ENCODE data around the gene TET1.
"Not testable (repeated sequence)": the region's sequence is repeated elsewhere in the genome, so short reads cannot be mapped to it uniquely, and the experiment has no call there.

TET1 gene

DNA sequence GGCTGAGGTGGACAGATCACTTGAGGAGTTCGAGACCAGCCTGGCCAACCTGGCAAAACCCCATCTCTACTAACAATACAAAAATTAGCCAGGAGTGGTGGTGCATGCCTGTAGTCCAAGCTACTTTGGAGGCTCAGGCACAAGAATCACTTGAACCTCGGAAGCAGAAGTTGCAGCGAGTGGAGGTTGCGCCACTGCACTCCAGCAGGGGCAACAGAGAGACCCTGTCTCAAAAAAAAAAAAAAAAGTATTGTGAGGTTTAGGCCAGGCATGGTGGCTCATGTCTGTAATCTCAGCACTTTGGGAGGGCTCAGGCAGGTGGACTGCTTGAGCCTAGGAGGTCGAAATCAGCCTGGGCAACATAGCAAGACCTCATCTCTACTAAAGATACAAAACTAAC is 16.0 kb downstream of the TET1 start:
- TF ChIP-seq, protein P1, sequence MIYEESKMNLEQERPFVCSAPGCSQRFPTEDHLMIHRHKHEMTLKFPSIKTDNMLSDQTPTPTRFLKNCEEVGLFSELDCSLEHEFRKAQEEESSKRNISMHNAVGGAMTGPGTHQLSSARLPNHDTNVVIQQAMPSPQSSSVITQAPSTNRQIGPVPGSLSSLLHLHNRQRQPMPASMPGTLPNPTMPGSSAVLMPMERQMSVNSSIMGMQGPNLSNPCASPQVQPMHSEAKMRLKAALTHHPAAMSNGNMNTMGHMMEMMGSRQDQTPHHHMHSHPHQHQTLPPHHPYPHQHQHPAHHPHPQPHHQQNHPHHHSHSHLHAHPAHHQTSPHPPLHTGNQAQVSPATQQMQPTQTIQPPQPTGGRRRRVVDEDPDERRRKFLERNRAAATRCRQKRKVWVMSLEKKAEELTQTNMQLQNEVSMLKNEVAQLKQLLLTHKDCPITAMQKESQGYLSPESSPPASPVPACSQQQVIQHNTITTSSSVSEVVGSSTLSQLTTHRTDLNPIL (CRISPR knock-in tag; IDR thresholded peaks at IDR 0.05; ENCODE audit: low read depth), result no peak
- TF ChIP-seq ARNTL (CRISPR knock-in tag; IDR thresholded peaks at IDR 0.05; ENCODE audit: borderline replicate concordance, low read depth) (no peak), ZNF70 (CRISPR knock-in tag; IDR thresholded peaks at IDR 0.05) (no peak), ZNF8 (CRISPR knock-in tag; IDR thresholded peaks at IDR 0.05) (no peak), RARB (CRISPR knock-in tag; IDR thresholded peaks at IDR 0.05) (no peak), CSDC2 (CRISPR knock-in tag; IDR thresholded peaks at IDR 0.05) (no peak), ZFP30 (CRISPR knock-in tag; IDR thresholded peaks at IDR 0.05) (no peak), TOX (CRISPR knock-in tag; IDR thresholded peaks at IDR 0.05; ENCODE audit: borderline replicate concordance) (no peak), ZFP3 (CRISPR knock-in tag; IDR thresholded peaks at IDR 0.05) (no peak), OSR1 (CRISPR knock-in tag; IDR thresholded peaks at IDR 0.05) (no peak), BACH2 (CRISPR knock-in tag; IDR thresholded peaks at IDR 0.05; ENCODE audit: borderline replicate concordance) (no peak), TCF4 (CRISPR knock-in tag; IDR thresholded peaks at IDR 0.05; ENCODE audit: borderline replicate concordance) (no peak), ZNF565 (CRISPR knock-in tag; conservative IDR thresholded peaks at IDR 0.05; ENCODE audit: low read depth) (no peak), GLIS3 (CRISPR knock-in tag; IDR thresholded peaks at IDR 0.05) (no peak), ZC3H10 (CRISPR knock-in tag; IDR thresholded peaks at IDR 0.05) (no peak), SNAI2 (CRISPR knock-in tag; IDR thresholded peaks at IDR 0.05) (no peak), PPARA (CRISPR knock-in tag; IDR thresholded peaks at IDR 0.05; ENCODE audit: borderline replicate concordance) (no peak)
- TF ChIP-seq, protein P2, sequence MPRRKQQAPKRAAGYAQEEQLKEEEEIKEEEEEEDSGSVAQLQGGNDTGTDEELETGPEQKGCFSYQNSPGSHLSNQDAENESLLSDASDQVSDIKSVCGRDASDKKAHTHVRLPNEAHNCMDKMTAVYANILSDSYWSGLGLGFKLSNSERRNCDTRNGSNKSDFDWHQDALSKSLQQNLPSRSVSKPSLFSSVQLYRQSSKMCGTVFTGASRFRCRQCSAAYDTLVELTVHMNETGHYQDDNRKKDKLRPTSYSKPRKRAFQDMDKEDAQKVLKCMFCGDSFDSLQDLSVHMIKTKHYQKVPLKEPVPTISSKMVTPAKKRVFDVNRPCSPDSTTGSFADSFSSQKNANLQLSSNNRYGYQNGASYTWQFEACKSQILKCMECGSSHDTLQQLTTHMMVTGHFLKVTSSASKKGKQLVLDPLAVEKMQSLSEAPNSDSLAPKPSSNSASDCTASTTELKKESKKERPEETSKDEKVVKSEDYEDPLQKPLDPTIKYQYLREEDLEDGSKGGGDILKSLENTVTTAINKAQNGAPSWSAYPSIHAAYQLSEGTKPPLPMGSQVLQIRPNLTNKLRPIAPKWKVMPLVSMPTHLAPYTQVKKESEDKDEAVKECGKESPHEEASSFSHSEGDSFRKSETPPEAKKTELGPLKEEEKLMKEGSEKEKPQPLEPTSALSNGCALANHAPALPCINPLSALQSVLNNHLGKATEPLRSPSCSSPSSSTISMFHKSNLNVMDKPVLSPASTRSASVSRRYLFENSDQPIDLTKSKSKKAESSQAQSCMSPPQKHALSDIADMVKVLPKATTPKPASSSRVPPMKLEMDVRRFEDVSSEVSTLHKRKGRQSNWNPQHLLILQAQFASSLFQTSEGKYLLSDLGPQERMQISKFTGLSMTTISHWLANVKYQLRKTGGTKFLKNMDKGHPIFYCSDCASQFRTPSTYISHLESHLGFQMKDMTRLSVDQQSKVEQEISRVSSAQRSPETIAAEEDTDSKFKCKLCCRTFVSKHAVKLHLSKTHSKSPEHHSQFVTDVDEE (CRISPR knock-in tag; IDR thresholded peaks at IDR 0.05), result no peak
- TF ChIP-seq, protein P3, sequence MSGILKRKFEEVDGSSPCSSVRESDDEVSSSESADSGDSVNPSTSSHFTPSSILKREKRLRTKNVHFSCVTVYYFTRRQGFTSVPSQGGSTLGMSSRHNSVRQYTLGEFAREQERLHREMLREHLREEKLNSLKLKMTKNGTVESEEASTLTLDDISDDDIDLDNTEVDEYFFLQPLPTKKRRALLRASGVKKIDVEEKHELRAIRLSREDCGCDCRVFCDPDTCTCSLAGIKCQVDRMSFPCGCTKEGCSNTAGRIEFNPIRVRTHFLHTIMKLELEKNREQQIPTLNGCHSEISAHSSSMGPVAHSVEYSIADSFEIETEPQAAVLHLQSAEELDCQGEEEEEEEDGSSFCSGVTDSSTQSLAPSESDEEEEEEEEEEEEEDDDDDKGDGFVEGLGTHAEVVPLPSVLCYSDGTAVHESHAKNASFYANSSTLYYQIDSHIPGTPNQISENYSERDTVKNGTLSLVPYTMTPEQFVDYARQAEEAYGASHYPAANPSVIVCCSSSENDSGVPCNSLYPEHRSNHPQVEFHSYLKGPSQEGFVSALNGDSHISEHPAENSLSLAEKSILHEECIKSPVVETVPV (CRISPR knock-in tag; IDR thresholded peaks at IDR 0.05), result no peak
- TF ChIP-seq, protein P4, sequence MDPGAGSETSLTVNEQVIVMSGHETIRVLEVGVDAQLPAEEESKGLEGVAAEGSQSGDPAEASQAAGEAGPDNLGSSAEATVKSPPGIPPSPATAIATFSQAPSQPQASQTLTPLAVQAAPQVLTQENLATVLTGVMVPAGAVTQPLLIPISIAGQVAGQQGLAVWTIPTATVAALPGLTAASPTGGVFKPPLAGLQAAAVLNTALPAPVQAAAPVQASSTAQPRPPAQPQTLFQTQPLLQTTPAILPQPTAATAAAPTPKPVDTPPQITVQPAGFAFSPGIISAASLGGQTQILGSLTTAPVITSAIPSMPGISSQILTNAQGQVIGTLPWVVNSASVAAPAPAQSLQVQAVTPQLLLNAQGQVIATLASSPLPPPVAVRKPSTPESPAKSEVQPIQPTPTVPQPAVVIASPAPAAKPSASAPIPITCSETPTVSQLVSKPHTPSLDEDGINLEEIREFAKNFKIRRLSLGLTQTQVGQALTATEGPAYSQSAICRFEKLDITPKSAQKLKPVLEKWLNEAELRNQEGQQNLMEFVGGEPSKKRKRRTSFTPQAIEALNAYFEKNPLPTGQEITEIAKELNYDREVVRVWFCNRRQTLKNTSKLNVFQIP (CRISPR knock-in tag; IDR thresholded peaks at IDR 0.05; ENCODE audit: borderline replicate concordance, low read depth), result no peak

DNA sequence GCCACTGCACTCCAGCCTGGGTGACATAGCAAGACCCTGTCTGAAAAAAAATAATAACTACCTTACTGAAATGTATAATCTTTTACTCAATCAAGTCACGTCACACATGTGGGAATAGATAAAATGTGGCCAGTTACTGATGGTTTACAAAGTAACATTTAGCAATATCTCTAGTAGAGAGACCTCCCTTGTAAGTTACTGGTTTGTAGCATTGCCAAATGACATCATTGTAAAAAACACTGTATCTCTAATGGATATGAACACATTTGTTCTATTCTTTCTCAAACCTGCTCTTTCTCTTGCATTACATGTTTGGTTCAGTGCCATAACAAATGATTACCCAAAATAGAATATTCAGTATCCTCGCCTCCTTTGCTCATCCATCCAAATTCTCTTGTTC is 18.8 kb downstream of the TET1 start:
- TF ChIP-seq BACH2 (CRISPR knock-in tag; IDR thresholded peaks at IDR 0.05; ENCODE audit: borderline replicate concordance) (no peak), ISL1 (CRISPR knock-in tag; IDR thresholded peaks at IDR 0.05) (0 out of 2 replicates have a peak, but pooled peaks have one; percentile 19), ZC3H10 (CRISPR knock-in tag; IDR thresholded peaks at IDR 0.05) (no peak), ZFP3 (CRISPR knock-in tag; IDR thresholded peaks at IDR 0.05) (no peak), CSDC2 (CRISPR knock-in tag; IDR thresholded peaks at IDR 0.05) (no peak), GLIS3 (CRISPR knock-in tag; IDR thresholded peaks at IDR 0.05) (no peak)
- ATAC-seq, result no peak

More for the DNA sequence above, 16.0 kb downstream of the TET1 start:
- ATAC-seq, result no peak

DNA sequence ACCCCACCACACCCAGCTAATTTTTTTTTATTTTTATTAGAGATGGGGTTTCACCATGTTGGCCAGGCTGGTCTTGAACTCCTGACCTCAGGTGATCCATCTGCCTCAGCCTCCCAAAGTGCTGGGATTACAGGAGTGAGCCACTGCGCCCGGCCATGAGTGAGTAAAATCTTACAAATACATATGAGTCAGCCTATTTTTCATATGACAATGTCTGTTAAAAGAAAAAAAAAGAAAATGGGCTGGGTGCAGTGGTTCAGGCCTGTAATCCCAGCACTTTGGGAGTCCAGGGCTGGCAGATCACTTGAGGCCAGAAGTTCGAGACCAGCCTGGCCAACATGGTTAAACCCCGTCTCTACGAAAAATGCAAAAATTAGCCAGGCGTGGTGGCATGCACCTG is 24.1 kb downstream of the TET1 start:
- ATAC-seq, result not testable (repeated sequence)

DNA sequence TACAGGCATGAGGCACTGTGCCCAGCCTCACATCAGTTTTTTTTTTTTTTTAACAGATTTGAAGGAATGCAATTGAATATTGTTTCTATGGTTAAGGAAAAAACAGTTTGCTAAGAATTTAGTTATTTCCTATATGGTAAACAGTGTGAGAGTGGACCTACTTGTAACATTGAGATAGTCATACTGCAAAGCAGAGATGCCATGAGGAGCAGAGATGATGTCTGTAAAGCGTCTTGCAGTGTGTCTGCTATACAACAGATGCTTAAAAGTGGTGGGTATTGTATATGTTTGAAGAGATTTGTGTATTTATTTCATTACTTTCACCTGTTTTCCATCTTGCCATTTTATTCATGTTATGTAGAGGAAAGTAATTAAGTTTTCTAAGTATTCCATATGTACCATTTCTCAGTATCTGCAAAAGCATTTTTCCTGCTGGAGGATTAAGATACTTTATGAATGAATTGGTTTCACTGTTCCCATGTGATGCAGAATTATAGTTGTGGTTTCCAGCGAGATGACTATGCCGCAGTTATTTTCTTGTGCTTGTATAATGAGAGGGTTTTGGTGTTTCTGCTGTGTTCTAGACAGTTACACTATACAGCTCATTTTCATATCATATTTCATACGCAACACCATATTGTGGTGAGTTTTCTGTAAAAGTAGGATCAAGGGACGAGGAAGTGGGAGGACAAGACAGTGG is 26.6 kb downstream of the TET1 start:
- no peak for ATAC-seq
- TF ChIP-seq TOX (CRISPR knock-in tag; IDR thresholded peaks at IDR 0.05; ENCODE audit: borderline replicate concordance) (no peak), ZNF565 (CRISPR knock-in tag; conservative IDR thresholded peaks at IDR 0.05; ENCODE audit: low read depth) (no peak), TCF4 (CRISPR knock-in tag; IDR thresholded peaks at IDR 0.05; ENCODE audit: borderline replicate concordance) (no peak)
